GM12878 (cell line): Measurements from ENCODE around the gene CDH16.

Experiments
- ATF2 ChIP-seq: IDR thresholded peaks from 2 replicates; pipeline ENCODE4 v1.6.1; 2012; ENCODE audit warnings: low read length, inconsistent platforms
- EP300 ChIP-seq, 2 experiments: fragments of 150-350 bp in 1 of 2; IDR thresholded peaks; 2 replicates each; pipeline ENCODE4 v1.6.1; 2011 to 2012; ENCODE audit warnings: low read depth in 2 of 2, low read length in 2 of 2, borderline replicate concordance in 1 of 2, improper control_type of control experiment in 1 of 2, inconsistent platforms in 1 of 2; ENCODE audit not compliant: control insufficient read depth in 1 of 2
- ETV6 ChIP-seq, 2 experiments: fragments of 450-650 bp in 1 of 2; IDR thresholded peaks in 1 of 2; conservative IDR thresholded peaks in 1 of 2; 2 replicates each; pipeline ENCODE4 v1.6.1; 2014; ENCODE audit warnings: antibody characterized with exemption in 1 of 2, borderline replicate concordance in 1 of 2, low read depth in 1 of 2, mild to moderate bottlenecking in 1 of 2, moderate library complexity in 1 of 2
- GABPA ChIP-seq: IDR thresholded peaks from 2 replicates; pipeline ENCODE4 v1.6.1; 2014; ENCODE audit warnings: antibody characterized with exemption, low read depth, mild to moderate bottlenecking, inconsistent platforms

GRCh38 chr16:66872943-66873684, 45.6 kb downstream of the CDH16 start:
- peak in 1 of 2 experiments; percentile 46; a peak in 1 of 4 replicates for TF ChIP-seq EP300 (IDR thresholded peaks at IDR 0.05; ENCODE audit: borderline replicate concordance in 1 of 2, control insufficient read depth in 1 of 2, low read depth in 2 of 2, low read length in 2 of 2)
- TF ChIP-seq ETV6 (conservative IDR thresholded peaks at IDR 0.05 in 1 of 2, IDR thresholded peaks at IDR 0.05 in 1 of 2; ENCODE audit: borderline replicate concordance in 1 of 2, low read depth in 1 of 2), result peak in 1 of 2 experiments; percentile 60; a peak in 1 of 4 replicates
- TF ChIP-seq GABPA, result no peak
- peak; percentile 53; the same call in 1 of the 2 replicates for TF ChIP-seq ATF2
